Measurements from ENCODE around the gene LRRC28. TPM values are rescaled to one million over a fixed set of nuclear protein-coding genes. Genes with fewer than 3 reads are reported as not detected.
"Not testable (repeated sequence)": the region's sequence is repeated elsewhere in the genome, so short reads cannot be mapped to it uniquely, and the experiment has no call there.

The LRRC28 gene
- 22.1 and 26.7 TPM in 2 replicates for total RNA-seq (2014; rRNA removed; shearing (Covaris generic))
- 16.8 and 18.7 TPM in 2 replicates for polyA plus RNA-seq (2015; cell fraction: cytosol; rRNA removed)
- polyA plus RNA-seq (2015; cell fraction: nucleus; rRNA removed): 9.1 and 12.6 TPM in 2 replicates

DNA sequence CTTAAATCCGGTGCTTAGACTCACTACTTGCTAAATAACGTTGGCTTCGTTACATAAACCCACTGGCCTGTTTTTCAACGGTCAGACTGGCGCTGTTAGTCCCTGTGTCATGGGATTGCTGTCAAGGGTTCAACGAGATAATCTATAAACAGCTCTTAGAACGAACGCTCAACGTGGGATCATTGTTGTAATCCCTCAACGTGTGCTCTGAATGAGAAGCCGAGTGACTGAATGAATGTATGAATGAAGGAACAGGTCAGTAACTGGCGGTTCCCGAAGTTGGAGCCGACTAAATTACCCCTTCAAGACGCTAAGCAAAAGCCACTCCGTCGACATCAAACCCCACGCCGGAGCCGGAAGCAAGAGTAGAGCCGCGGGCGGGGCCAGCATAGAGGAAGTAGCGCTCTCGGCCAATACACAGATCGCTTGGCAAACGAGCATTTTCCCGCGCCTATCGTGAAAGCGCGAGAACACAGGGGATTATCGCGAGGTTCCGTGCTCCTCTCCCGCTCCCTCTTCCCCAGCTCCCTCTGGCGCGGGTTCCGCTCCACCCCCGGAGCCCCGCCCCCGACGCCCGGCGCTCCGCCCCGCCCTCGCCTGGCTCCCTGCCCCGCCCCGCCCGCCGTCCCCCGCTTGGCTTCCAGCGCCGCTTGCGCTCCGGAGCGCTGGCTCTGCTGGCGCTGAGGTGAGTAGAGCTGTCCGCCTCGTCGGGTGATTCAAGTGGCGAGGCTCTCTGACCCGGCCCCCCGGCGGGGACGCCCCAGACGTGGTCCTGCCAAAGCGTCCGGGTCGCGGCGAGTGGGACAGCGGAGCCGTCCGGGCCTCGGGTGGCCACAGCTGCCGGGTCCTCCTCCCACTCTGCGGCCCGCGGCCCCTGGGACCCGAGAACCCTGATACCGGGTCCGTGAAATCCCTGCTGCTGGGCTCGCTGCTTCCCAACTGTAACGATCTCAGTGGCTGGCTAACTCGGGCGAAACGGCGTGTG lies at the start of gene LRRC28:
TSS of gene LRRC28 (plus strand) at position 625 of the 985 bp plus-strand sequence. CDS start 4,477 bp downstream, outside the sequence.
- DNase-seq (ENCODE audit: low read depth): peak; percentile 99

DNA sequence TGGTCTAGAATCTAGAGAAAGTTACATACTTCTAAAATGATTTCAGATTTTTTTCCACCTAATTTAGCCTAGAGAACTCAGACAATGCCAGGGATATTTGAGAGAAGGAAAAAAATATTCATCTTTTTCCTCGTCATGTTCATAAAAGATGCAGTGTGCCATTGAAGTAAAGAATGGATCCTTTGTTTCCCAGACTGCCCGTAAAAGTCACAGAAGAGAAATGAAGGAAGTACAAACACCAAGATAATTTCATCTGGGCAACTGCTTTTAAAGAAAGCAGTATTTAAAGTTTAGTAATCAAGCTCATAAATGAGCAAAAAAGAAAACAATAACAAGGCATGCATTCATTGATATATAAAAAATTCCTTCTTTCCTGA lies 49.1 kb upstream of the LRRC28 start:
- no peak for DNase-seq (ENCODE audit: low read depth)

DNA sequence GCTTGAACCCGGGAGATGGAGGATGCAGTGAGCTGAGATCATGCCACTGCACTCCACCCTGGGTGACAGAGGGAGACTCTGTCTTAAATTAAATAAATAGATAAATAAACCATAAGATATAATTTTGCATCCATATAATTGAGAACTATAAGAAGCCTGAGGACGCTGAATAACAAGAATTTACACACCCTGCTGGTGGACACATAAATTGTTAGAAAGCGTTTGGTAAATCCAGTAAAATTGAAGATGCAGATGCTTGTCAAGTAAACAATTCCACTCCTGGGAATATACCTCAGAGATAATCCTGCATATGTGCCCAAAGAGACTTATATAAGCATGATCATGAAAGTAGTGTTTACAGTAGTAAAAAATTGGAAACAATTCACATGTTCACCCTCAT lies 43.6 kb upstream of the LRRC28 start:
- no peak for DNase-seq (ENCODE audit: low read depth)

DNA sequence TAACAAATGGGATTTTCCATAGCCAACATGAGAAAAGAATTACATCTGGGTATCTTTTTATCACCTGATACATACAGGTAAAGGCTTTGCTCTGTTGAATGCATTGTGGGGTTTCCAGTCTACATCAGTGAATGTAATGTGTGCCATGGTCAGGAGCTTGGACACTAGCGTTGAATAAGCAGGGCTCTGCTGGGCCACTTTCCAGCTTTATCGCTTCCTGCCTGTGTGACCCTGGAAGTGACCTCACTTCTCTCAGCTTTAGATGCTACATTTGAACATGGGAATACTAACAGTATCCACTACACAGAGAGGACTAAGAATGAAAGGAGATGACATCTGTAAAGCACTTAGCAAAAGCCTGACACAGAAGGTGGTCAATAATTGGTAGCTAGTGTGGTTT lies 42.0 kb upstream of the LRRC28 start:
- DNase-seq (ENCODE audit: low read depth): no peak

DNA sequence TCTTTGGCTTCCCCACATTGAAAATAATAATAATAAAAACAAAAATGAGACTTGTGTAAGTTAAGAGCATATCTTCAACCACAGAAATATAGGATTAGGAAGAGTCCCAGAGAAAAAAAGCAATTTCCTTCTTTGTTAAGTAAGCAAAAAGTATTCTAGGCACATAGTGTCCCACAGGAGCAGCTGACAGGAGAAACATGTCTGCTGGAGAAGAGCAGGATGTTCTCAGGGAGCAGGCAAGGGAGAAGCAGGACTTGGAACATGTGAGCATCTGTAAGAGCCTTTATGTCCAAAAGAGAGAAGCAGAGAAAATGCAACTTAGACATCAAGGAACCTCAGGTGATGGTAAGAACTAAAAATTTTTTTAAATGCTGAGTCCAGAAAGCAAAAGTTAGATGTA lies 40.9 kb upstream of the LRRC28 start:
- no peak for DNase-seq (ENCODE audit: low read depth)

DNA sequence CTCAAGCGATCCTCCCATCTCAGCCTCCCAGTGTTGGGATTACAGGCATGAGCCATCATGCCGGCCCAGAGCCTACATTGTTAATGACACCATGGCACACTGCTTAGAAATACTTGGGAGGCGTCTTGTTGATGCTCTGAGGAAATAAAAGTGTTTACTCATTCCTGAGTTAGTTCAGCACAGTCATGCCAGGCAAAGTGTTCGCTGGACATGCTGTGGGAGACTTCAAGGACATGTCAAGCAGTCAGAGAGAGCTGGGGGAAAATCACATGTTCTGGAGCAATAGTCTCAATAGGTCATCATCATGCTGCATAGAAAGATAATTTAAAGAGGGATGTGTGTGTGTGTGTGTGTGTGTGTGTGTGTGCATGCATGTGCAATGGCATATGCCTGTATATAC lies 39.4 kb upstream of the LRRC28 start:
- peak; percentile 27 for DNase-seq (ENCODE audit: low read depth)

DNA sequence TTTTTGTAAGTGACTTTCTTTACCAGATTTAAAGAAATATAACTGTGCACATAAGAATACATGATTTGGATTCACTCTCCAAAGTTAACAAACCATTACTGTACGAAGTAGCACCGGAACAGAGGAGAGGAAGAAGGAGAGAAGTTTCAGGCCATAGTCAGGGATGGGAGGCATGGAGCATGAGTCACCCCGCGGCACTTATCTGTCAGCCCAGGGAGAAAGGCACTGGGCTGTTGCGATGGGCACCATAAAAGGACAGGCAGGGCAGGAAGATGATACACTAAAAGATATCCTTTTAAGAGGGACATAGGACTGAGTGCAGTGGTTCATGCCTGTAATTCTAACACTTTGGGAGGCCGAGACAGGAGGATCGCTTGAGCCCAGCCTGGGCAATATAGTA lies 38.9 kb upstream of the LRRC28 start:
- DNase-seq (ENCODE audit: low read depth): peak; percentile 83

DNA sequence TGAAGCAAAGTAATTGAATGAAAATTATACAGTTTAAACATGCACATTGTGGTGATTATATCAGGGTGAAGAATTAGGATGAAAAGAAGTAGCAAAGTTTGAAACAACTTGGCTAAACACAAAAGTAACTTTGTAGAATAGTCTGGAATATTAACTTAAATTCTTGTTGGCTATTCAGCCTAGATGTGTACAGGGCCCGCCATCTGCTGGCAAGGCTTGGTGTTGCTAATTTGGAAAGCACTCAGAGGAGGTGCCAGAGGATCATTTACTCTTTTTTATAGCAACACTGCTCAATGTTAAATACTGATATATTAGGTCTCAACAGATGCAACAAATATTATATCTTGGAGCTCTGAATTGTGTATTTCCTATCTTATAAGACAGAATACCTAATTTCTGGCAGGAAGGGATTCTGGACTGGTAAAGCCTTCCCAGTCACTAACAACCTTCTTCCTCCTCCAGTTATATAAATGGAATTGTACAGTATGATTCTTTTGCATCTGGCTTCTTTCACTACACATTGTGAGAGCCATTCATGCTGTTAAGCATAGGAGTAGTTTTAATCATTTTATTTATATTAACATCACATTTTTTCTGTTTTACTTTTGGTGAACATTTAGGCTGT lies 38.0 kb upstream of the LRRC28 start:
- peak; percentile 56 for DNase-seq (ENCODE audit: low read depth)

DNA sequence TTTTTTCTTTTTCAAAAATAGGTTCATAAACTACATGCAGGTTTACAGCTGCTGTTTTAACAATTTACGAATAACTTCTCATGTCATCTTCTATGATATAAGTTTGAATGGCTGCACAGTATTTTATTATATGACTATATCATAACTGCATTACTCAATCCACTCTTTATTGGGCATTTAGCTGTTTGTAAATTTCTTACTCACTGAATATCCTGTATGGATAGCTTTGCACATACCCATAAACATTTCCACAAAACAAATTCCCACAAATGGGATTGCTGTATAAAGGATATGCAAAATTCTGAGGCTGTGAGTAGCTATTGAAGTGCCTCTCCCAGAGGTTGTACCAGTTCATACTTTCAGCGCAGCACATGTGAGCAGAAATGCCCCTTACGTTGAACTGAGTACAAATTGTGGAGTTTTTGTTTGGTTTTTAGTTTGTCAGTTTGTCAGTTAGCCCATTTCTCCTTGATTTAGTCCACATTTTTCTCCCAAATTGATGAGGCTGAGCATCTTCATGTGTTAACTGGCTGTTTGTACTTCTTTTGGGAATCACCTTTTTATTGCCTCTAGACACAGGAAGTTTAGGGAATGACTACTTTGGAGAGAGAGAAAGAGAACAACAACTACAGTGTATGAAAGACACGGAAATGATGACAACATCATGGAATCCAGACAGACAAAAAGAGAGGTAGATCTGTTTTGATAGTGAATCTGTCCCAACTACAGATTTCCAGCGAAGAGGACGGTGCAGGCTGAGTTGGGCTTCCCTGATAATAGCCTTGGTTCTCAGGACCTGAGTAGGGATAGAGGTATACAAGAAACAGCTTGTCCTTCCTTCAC lies 26.7 kb upstream of the LRRC28 start:
- DNase-seq (ENCODE audit: low read depth): peak; percentile 32

DNA sequence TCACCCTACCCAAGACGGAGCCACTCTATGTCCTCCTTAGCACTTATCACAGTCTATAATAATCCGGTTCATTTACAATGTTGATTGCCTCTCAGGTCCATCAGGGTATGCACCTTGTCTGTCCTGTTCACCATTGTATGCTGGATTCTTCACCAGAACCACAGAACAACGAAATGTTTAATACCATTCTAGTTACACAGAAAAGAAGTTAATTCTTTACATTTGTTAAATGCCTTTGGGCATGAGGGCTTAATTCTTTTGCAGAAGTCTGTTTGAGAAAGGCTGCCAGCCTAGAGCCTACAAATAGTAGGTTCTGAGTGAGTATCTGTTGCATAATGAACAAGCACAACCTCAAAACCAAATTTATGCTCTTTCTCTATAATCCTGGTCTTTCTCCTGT lies 24.5 kb upstream of the LRRC28 start:
- no peak for DNase-seq (ENCODE audit: low read depth)

DNA sequence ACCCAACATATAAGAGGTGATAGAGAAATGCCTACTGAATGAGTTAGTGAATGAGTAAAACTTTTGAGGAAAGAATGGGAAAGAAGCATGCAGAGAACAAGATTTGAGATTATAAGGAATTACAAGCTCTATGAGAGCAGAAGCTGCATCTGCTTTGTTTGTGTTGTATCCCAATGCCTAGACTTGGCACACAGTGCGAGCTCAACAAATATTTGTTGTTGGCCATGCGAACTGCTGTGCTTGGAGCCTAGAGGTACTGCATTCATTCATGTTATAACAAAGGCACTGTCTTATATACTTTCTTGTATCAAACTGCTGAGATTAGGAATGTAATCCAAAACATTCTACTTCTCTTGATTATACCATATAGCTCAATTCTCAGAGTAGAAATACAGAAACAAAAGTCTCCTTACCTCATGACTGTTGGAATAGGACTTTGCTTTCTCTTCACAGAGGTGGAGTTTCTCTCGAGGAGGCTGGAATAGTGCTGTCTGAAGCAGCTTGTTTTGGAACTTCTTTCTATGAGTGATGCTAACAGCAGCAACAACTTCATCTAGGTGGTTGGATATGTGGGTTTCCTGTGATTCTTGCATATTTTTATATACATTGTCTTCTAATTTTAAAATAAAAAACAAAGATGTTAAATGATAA lies 23.0 kb upstream of the LRRC28 start:
- no peak for DNase-seq (ENCODE audit: low read depth)

DNA sequence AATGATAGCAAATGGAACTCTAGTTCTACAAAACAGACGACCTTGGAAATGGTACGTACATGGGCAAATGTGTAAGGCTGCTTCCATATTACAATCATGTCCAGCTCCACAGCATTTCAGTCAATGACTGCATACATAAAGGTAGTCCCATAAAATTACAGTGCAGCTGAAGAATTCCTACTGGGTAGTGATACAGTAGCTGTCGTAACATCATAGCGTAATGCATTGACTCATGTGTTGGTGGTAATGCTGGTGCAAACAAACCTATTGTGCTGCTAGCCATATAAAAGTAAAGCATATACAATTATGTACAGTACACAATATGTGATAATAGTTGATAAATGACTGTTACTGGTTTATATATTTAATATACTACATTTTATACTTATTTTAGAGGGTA lies 20.4 kb upstream of the LRRC28 start:
- DNase-seq (ENCODE audit: low read depth): no peak

DNA sequence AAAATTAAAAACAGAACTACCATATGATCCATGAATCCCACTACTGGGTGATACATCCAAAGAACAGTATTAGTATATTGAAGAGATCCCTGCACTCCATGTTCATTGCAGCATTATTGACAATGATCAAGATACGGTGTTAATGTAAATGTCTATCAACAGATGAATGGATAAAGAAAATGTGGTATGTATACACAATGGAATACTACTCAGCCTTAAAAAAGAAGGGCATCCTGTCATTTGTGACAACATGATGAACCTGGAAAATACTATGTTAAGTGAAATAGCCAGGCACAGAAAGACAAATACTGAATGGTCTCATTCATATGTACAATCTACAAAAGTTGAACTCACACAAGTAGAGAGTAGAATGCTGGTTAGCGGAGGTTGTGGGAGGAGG lies 18.5 kb upstream of the LRRC28 start:
- DNase-seq (ENCODE audit: low read depth): no peak

DNA sequence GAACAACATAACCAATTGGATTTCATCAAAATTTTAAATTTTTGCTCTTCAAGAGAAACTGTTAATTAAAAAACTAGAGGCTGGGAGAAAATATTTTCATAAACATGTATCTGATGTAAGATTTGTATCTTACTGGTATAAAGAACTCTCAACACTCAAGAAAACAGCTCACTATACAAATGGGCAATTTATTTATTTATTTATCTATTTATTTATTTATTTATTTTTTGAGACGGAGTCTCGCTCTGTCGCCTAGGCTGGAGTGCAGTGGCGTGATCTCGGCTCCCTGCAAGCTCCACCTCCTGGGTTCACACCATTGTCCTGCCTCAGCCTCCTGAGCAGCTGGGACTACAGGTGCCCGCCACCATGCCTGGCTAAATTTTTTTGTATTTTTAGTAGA lies 17.1 kb upstream of the LRRC28 start:
- not testable (repeated sequence) for DNase-seq (ENCODE audit: low read depth)

DNA sequence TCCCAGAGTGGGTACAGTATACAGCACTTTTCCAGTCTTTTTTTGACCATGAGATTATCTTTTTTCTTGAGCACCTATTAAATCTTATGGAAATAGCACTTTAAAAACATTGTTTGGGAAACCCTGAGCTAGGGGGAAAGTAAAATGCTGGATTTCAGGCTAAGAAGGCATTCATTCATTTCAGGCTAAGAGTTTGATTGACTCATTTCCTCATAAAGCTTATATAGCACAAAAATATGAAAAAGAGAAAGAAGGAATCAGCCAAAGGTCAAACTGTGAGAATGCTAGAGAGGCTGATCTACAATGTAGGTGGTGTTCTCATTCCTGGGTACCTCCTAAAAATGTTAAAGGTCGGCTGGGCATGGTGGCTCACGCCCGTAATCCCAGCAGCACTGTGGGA lies 12.4 kb upstream of the LRRC28 start:
- DNase-seq (ENCODE audit: low read depth): peak; percentile 10

DNA sequence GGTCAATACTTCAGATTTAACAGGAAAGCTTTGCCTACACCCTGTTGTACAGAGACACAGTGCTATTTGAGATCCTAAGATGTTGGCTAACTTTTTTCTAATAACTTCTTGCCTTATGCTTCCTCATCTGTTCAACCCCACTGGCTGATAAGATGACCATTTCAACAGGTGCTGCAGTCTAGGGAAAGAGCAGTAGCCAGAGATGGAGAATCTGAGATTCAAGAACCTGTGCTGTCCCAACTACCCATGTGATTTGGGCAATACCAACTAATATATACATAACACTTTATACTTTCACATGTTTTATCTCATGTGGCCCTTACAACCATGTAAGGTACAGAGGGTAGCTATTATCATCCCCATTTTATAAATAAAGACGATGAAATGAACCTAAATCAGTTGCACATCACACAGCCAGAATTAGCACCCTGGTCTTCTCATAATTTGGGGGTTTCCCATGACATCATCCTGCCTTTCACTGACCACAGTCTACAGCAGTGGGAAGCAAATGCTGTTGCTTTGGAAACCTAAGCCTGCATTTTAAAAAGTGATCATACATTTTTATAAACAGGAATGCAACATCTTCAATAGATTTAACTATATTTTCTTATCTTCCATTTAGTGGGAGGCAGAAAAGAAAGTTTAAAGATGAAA lies 11.6 kb upstream of the LRRC28 start:
- no peak for DNase-seq (ENCODE audit: low read depth)

DNA sequence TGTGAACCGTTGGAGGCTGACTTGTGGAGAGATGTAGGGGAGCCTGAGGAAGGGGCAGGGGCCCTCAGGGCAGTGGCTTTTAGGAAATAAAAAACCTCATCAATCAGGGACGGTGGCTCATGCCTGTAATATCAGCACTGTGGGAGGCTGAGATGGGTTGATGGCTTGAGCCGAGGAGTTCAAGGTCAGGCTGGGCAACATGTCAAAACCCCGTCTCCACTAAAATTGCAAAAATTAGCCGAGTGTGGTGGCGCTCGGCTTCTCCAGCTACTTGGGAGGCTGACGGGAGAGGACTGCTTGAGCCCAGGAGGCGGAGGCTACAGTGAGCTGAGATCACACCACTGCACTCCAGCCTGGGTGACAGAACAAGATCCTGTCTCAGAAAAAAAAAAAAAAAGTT lies 9.5 kb upstream of the LRRC28 start:
- DNase-seq (ENCODE audit: low read depth): no peak

DNA sequence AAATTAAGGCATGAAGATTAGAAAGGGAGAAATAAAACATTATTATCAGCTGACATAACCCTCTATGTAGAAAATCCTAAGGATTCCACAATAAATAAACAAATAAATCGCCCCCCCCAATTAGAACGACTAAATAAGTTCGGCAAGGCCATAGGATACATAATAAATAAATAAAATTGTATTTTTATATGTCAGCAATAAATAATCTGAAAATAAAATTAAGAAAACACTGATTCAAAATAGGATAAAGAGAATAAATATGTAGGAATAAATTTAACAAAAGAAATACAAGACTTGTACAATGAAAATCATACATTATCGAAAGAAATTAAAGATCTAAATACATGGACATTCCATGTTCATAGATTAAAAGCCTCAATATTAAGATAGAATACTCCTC lies 7.0 kb upstream of the LRRC28 start:
- no peak for DNase-seq (ENCODE audit: low read depth)

DNA sequence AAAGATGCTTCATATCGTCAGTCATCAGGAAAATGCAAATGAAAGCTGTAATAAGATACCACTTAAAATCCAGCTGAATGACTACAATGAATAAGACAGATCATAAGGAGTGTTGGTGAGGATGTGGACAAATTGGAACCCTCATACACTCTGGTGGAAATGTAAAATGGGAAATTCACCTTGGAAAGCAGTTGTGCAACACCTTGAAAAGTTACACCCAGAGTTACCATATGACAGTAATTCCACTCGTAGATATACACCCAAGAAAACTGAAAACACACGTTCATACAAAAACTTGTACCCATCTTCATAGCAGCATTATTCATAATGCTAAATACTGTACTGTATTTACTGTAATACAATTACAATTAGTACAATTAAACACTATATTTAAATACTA lies 4.2 kb upstream of the LRRC28 start:
- DNase-seq (ENCODE audit: low read depth): no peak

DNA sequence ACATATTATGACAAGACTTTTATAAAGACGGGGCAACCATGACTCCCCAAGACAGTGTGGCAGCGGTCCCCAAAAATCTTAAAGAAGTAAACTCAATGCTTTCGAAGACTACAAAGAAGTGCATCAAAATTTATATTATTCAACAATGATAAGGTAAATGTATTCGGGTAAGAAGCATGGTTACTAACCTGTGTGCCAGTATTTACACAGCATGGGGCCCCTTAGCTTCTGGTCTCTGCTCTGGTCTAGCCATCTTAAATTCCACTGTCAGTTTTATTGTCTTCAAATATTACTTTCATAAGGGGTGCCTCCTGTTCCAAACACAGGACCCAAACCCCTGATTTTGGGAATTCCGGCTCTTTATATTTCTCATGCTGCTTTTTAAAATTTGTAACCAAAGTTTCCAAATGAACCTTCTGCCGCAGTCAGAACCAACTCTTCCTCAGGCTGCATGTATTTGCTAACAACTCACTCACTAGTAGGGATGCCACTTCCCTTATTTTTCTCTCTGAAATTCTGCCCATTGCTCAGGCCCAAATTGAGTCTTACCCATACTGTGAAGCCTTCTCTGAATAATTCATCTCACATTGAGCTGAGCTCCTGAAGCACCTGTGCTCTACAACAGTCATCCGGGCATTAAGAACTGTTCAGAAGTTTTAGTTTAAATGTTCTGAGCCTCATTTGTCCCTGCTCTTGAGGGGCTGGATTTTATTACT lies 3.1 kb upstream of the LRRC28 start:
- DNase-seq (ENCODE audit: low read depth): no peak
